Measurements from ENCODE around the gene NHP2.
"Not testable (repeated sequence)": the region's sequence is repeated elsewhere in the genome, so short reads cannot be mapped to it uniquely, and the experiment has no call there.

Gene NHP2
- 56.3 to 170 reads per million in 2 experiments for total RNA-seq

DNA sequence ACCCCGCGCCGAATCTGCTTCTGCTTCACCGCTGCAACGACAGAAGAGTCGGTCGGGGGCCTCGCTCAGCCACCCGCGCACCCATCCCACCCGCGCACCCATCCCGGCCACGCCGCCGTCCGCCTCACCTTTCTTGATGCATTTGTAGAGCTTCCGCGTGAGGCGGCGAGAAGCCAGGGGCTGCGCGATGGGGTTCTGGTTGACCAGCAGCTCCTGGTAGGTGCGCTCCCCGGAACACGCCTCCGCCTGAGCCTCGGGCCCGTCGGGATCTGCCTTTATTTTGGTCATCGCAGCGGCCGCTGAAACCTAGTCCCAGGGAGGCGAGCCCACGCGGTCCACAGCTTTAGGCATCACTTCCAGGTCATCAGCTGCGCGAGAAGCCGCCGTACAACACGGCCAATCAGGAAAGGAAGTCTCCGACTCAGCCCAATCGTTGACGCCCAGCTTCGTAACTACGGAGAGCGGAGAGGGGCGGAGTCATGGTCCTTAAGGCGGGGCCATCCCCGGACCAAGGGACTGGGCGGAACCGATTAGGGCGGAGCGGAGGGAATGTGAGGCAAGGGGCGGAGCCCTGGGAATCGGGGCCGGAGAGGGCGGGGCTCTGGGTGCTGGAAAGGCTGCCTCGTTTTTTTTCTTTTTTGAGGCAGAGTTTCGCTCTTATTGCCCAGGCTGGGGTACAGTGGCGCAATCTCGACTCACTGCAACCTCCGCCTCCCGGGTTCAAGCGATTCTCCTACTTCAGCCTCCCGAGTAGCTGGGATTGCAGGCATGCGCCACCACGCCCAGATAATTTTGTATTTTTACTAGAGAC, at the start of gene NHP2:
Gene NHP2 (minus strand): TSS at position 356 of the 811 bp plus-strand sequence. CDS start 68 bp downstream, at position 288.
- DNase-seq (ENCODE audit: low read depth), result peak; percentile 95

DNA sequence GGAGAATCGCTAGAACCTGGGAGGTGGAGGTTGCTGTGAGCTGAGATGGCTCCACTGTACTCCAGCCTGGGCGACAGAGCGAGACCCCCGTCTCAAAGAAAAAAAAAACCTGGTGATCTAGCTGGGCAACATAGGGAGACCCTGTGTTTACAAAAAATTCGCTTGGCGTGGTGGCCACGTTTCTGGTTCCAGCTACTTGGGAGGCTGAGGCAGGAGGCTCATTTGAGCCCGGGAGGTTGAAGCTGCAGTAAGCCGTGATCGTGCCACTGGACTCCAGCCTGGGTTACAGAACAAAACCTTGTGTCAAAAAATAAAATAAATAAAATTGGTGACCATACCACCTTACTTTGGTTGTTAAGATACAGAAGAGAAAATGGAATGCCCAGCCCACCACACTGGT, 48.9 kb upstream of the NHP2 start:
- no peak for DNase-seq (ENCODE audit: low read depth)

DNA sequence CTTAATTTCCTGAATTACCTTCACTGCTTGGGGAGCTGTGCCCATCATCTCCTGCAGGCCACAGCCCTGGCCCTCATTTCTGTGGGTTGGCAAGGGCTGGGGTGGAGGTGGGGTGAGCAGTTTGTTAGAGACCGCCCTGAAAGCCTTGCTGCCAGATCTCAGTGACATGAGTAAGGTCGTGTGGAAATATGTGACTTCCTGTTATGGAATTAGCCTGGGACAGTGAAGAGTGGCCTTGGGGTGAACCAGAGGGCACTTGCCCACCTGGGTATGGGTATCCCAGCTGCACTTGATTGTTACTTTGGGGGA, 48.2 kb upstream of the NHP2 start:
- no peak for DNase-seq (ENCODE audit: low read depth)

DNA sequence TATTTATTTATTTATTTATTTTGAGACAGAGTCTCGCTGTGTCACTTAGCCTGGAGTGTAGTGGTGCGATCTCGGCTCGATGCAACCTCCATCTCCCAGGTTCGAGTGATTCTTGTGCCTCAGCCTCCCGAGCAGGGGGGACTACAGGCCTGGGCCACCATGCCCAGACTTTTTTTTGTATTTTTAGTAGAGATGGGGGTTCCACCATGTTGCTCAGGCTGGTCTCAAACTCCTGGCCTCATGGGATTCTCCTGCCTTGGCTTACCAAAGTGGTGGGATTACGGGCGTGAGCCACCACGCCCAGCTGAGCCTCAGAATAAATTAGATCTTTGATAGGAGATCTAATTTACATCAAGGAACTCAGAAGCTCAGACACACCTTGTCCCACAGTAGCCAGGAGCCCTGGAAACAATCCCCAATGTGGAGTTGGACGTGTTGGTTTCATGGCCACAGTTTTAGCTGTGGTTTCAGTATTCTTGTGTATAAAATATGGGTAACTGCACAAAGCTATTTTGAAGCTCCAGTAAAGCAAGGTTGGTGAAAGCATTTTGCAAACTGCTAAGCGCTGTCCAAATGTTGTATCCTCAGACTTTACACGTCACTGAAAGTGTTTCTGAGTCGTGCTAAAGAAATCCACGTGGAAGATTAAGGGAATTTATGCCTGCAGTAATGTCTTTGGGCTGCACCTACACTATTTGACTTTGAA, 47.7 kb upstream of the NHP2 start:
- DNase-seq (ENCODE audit: low read depth), result no peak

DNA sequence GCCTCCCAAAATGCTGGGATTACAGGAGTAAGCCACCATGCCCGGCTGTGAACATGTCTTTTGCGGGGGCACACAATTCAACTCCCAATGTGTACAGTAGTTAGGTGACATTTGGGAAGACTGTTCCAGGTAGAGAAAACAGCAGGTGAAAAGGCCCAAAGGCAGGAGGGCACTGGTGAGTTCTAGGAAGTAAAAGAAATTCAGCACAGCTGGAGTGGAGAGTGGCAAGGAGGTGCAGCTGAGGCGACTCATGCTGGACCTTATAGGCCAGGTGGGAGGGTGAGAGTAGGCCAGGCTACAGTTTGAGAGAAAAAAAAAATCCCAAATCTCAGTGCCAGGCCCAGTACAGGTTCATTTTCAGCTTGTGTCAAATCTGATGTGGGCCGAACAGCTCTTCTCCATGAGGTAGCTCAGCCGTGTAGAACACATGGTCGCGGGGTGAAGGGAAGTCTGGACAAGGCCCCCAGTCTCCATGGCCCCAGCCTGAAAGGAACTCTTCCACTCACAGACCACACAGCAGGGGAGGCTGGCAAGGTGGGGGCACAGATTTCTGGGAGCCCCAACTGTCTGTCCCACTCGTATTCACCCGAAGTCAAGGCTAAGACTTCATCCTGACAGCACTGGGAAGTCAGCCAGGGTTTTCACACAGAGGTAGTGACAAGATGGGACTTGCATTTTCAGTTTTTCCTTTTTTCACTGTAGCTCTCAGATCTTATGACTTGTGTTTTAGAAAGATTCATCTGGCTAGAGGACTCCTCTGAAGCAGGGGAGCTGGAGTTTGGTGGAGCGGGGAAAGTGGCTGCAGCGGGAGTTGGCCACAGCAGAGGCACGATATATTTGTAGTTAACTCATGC, 46.1 kb upstream of the NHP2 start:
- no peak for DNase-seq (ENCODE audit: low read depth)

DNA sequence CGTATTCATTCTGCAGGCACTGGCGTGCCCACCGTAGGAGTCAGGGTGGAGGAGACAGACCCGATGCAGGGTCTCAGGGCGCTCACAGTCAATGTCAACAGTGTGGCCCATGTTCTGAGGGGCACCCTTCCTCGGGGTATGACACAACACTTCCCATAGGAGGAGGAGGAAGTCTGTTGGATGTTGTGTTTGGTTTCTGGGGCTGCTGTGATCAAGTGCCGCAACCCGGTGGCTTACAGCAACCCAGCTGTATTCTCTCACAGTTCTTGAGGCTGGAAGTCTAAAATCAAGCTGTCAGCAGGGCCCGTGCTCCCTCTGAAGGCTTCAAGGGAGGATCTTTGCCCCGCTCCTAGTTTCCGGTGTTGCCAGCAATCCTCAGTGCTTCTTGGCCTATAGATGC, 45.0 kb upstream of the NHP2 start:
- no peak for DNase-seq (ENCODE audit: low read depth)

DNA sequence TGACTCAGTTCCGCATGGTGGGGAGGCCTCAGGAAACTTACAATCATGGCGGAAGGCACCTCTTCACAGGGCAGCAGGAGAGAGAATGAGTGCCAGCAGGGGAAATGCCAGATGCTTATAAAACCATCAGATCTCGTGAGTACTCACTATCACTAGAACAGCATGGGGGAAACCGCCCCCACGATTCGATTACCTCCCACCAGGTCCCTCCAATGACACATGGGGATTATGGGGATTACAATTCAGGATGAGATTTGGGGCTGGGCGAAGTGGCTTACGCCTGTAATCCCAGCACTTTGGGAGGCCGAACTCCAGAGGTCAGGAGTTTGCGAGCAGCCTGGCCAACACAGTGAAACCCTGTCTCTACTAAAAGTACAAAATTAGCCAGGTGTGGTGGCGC, 44.5 kb upstream of the NHP2 start:
- DNase-seq (ENCODE audit: low read depth), result not testable (repeated sequence)

DNA sequence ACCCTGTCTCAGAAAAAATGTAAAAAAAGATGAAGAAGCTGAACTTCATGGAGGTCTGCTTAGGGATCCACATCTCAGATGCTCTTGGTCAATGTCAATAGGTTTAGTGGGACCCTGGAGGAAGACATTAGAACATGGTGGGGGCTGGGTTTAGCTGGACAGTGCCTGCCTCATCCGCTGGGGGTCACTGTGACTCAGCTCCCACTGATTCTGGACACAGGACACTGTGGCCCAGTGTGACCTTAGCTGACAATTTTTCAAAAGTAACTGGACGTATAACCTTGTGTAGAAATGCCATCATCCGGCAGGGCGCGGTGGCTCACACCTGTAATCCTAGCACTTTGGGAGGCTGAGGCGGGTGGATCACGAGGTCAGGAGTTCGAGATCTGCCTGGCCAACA, 43.3 kb upstream of the NHP2 start:
- no peak for DNase-seq (ENCODE audit: low read depth)

DNA sequence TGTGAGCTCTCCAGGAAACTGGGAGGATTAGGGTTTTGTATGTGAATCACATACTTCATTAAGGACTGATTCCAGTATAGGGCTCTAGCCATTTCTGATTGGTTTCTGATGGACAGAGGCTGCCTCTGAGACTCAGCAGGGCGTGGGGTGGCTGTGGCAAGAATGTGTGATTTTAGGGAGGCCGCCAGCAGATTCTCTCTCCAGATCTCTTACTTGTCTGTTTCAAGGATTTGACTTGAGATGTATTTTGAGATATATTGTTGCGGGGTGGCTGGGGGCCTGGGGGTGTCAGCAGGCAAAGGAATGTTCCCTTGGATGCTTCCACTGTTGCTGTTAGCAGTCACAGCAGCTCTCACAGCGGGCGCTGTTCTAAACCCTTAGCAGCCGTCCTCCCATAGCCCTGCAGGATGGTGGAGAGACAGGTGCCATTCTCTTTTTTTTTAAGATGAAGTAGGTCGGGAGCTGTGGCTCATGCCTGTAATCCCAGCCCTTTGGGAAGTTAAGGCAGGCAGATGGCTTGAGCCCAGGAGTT, 42.7 kb upstream of the NHP2 start:
- no peak for DNase-seq (ENCODE audit: low read depth)

DNA sequence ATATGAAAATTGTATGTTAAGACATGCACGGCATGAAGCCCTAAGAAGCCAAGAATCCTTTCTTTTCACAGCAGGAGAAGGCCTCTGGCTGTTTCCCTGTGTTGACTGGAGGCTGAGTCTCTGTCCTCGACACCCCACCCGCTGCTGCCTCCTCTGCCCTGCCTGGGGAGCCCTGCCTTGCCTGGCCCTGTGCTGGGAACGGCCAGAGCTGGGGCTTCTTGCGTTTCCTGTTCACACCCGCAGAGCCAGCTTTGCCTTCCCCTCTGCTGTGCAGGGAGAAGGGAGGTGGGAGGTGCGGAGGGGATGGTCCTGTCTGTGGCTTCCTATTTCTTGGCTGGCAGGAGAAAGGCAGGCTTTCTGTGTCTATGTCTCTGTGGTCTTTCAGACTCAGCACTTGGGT, 40.3 kb upstream of the NHP2 start:
- no peak for DNase-seq (ENCODE audit: low read depth)

DNA sequence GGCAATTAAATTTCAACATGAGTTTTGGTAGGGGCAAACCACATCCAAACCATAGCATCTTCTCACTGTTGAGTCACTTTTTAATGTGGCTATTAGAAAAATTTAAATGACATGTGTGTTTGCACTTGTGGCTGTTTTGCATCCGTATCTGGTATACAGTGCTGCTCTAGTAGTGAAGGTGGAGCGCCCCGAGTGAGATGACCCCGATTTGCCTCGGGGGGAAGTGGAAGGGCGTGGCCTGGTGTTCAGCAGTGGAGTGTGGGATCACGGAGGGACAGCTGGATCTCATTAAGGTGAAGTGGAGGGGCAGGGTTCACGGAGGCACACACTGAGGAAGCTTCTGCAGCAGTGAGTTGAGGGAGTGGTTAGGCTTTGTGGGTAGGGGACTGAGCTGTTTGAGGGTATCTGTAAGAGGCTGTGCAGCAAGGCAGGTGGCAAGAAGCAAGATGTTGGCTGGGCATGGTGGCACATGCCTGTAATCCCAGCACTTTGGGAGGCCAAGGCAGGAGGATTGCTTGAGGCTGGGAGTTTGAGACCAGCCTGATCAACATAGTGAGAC, 39.6 kb upstream of the NHP2 start:
- DNase-seq (ENCODE audit: low read depth), result no peak

DNA sequence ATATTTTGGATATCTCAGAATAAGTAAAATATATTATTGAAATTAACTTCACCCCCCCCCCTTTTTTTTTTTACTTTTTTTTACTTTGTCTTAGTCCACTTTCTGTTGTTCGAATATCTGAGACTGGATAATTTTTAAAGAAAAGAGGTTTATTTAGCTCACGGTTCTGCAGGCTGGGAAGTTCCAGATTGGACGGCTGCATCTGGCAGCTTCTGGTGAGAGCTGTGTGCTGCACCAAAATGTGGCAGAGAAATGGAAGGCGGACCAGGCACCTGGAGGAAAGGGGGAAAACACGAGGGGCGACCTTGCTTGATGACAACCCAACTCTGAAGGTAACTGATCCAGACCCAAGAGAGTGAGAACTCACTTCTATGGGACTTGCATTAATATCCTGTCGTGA, 39.1 kb upstream of the NHP2 start:
- DNase-seq (ENCODE audit: low read depth), result no peak

DNA sequence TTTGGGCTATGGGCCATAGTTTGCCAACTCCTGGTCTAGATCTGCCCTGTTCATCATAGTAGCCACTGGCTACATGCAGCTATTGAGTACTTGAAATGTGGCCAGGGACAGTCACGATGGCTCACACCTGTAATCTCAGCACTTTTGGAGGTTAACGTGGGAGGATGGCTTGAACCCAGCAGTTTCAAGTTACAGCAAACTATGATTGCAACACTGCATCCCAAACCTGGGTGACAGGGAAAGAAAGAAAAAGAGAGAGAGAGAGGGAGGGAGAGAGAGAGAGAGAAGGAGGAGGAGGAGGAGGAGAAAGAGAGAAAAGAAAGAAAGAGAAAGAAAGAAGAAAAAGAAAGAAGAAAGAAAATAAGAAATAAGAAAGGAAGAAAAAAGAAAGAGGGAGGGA, 38.6 kb upstream of the NHP2 start:
- DNase-seq (ENCODE audit: low read depth), result no peak

DNA sequence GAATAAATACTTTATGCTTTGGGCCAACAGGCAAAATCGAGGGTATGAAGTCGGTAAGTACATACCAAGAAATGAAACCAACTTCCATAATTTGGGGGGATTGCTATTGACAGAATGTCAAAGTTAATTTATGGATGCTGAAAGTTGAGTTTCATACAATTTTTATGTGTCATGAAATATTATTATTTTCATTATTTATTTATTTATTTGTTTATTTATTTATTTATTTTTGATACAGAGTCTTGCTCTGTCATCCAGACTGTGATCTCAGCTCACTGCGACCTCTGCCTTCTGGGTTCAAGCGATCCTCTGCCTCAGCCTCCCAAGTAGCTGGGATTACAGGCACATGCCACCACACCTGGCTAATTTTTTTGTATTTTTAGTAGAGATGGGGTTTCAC, 38.0 kb upstream of the NHP2 start:
- no peak for DNase-seq (ENCODE audit: low read depth)

DNA sequence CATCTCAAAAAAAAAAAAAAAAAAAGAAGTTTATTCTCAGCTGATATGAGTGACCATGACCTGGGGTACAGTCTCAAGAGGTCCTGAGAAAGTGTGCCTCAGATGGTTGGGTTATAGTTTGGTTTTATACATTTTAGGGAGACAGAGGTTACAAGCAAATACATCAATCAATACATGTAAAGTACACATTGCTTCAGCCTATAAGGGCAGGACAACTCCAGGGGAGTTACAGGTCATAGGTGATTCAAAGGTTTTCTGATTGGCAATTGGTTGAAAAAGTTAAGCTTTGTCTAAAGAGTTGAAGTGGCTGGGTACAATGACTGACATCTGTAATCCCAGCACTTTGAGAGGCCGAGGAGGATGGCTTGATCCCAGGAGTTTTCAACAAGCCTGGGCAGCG, 35.7 kb upstream of the NHP2 start:
- no peak for DNase-seq (ENCODE audit: low read depth)

DNA sequence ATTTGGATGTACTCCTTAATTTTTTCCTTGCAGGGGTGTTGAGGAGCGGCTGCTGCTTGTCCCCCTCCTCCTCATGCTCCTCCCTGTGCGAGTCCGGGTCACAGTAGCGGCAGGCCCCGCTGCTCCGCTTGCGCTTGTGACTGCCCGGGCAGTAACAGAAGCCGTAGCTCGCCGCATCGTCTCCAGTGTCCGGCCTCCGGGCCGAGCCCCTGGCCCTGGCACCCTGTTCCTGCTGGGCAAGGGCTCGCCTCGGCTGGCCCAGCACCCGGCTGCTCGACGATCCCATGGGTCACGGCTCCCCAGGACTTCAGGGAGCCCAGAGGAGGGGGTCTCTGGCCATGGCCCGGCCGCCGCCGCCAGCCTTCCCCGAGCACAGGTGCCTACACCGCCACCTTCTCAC, 33.3 kb upstream of the NHP2 start, which contains the start of gene GMCL2:
Gene GMCL2 (minus strand): TSS at position 358 of the 400 bp plus-strand sequence. CDS start 72 bp downstream, at position 286.
- DNase-seq (ENCODE audit: low read depth), result no peak

DNA sequence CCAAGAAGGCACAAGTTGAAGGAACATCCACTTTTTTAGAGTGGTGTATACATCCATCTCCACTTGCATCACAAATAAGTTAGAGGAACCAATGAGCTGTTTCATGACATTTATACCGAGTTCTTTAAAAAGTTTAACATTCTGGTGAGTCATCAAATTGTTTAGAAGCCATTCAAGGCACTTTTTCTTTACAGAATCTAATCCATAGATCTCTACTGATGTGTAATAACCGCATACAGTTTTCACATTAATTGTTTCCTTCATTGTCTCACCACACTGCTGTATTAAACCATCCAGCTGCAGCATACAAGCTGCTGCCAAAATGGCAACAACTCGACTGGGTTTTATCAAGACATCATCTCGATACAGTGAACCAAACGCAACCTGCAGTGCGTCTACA, 32.7 kb upstream of the NHP2 start:
- DNase-seq (ENCODE audit: low read depth), result no peak

DNA sequence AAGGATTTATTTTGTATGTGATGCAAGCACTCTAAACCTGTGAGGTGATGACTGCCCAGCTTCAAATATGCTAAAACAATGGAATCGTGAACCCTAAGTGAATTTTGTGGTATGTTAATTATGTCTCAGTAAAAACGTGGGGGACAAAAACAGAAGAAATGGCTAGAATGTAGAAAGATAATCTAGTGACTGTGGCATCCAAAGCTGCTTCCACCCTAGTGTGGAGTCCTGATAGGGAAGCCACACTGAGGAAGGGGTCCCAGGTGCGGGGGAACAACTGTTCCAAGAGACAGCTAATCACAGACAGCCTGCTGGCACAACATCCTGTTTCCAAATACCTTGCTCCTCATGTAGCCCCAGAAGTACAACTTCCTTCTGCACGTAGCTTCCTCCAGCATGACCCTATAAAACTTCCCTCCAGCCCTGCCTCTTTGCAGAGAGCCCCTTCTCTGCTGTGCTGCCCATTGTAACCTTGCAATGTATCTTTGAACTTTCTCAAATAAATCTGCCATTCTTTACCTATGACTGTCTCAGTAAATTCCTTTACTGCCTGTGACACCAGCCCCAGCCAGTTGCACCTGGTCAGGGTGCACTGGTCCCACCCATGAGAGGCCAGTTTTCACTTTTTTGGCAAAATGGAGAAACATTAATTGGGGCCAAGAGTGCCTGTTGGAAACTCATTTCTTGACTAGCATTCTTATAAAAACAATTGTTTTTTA, 28.6 kb upstream of the NHP2 start:
- no peak for DNase-seq (ENCODE audit: low read depth)

DNA sequence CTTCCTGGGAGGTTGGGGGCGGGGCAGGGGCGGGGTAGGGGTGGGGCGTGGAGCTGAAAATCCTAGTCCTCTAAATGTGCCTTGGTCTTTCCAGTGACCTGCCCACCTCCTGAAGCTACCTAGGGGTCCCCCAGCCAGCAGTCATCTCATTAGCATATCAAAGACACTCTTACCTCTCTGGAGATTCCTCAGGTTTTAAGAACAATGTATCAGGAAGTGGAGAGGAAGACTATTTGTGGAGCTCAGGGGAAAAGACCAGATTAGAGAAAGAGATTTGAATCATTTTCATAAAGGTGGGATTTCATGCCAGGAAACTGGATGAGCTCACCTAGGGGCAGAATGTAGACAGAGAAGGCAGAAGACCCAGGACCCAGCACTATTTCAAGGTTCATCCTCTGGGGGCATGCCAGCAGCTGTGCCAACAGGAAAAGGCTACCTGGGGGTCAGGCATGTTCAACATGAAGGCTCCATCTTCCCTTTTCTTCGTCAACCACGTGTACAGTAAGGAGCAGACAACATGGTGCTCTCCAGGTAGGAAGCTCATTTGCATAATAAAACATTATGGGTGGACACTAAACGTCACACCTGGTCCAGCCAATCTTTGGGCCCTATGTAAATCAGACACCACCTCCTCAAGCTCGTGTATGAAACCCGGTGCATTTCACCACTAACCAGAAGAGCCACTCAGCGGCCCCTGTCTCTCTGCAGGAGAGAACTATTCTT, 26.6 kb upstream of the NHP2 start:
- DNase-seq (ENCODE audit: low read depth), result no peak

DNA sequence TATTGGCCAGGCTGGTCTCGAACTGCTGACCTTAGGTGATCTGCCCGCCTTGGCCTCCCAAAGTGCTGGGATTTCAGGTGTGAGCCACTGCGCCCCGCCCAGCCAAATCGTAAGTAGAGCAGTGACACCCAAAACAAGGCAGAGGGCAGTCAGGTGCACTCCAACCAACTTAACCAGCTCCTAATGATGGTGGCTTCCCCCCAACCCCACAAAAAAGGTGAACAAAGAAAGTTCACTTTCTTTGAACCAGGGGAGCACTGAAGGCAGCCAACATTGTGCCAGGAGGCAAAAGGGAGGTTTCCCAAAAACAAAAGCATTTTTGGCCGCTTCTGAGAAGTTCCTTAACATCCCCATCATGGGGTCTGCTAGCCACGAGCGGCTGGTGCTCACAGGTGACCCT, 23.9 kb upstream of the NHP2 start:
- DNase-seq (ENCODE audit: low read depth), result no peak

DNA sequence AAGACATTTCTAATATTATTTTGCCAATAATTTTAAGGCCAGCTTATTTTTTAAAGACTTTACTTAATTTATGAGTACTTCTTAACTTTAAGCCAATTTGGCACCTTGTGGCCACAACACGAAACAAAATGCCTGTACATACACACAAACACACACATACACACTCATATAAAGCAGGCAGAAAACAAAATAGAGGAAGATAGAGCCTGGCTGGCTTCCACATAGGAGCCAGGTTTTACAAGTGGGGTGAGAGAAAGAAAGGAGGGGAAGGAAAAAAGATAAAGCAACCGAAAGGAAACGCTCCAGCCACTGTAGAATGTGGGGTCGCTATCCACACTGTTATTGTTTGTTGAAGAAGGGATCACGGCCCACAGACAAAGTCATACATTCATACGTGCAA, 23.1 kb upstream of the NHP2 start:
- DNase-seq (ENCODE audit: low read depth), result no peak

All from T follicular helper cell (primary cell).